Loucy (cell line): ENCODE results near the gene NLGN1.

Experiments
- EZH2phosphoT487 ChIP-seq: fragments of 200-600 bp; IDR thresholded peaks from 2 replicates; pipeline ENCODE4 v1.6.1; 2018; ENCODE audit warnings: antibody characterized with exemption, mild to moderate bottlenecking, moderate library complexity, borderline replicate concordance
- TF ChIP-seq, protein P1 (sequence below): fragments of 200-600 bp; sonication (generic); conservative IDR thresholded peaks from 2 replicates; pipeline ENCODE4 v1.5.1; 2014; ENCODE audit warnings: mild to moderate bottlenecking, antibody characterized with exemption, low read length

- TF ChIP-seq, protein P1, sequence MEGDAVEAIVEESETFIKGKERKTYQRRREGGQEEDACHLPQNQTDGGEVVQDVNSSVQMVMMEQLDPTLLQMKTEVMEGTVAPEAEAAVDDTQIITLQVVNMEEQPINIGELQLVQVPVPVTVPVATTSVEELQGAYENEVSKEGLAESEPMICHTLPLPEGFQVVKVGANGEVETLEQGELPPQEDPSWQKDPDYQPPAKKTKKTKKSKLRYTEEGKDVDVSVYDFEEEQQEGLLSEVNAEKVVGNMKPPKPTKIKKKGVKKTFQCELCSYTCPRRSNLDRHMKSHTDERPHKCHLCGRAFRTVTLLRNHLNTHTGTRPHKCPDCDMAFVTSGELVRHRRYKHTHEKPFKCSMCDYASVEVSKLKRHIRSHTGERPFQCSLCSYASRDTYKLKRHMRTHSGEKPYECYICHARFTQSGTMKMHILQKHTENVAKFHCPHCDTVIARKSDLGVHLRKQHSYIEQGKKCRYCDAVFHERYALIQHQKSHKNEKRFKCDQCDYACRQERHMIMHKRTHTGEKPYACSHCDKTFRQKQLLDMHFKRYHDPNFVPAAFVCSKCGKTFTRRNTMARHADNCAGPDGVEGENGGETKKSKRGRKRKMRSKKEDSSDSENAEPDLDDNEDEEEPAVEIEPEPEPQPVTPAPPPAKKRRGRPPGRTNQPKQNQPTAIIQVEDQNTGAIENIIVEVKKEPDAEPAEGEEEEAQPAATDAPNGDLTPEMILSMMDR, result no peak
- TF ChIP-seq EZH2phosphoT487, result no peak
Observed at GRCh38 chr3:174126990-174127758, 729.6 kb downstream of the NLGN1 start.
